Sciatic nerve (tissue), 2 donors: ENCODE results near the gene GAPVD1. TPM values are rescaled to one million over a fixed set of nuclear protein-coding genes. Genes with fewer than 3 reads are reported as not detected.
"Not testable (repeated sequence)": the region's sequence is repeated elsewhere in the genome, so short reads cannot be mapped to it uniquely, and the experiment has no call there.

Experiments
- ATAC-seq: fragments of 200-7000 bp; cut with Tn5 transposase; one replicate; pipeline ENCODE4 v1.9.1; 2020; ENCODE audit warnings: mild to moderate bottlenecking, moderate library complexity
- DNase-seq: peaks from one replicate; pipeline ENCODE4 v3.0.0-alpha.2; 2020; ENCODE audit warnings: low spot score
- intact Hi-C: fragments of 100-400 bp; cut with DNase I; formaldehyde crosslinking; loops from one replicate; pipeline ENCODE4 v1.14.2; 2022
- total RNA-seq: library from RNA; stranded (reverse); fragmentation: NEBNext Ultra II Directional; extraction: Animal tissue kit (Norgen Biotek cat#: 25700); gene quantifications from one replicate; pipeline ENCODE4 v1.2.1, GENCODE V29; 2021
- donor health status: DM: no; HTN: no; CAD: no.
- donor health status: DM: no; HTN: no; CAD: no.

GAPVD1 gene
- total RNA-seq, 1 donor from 2014 or later, result 73.3 TPM

DNA sequence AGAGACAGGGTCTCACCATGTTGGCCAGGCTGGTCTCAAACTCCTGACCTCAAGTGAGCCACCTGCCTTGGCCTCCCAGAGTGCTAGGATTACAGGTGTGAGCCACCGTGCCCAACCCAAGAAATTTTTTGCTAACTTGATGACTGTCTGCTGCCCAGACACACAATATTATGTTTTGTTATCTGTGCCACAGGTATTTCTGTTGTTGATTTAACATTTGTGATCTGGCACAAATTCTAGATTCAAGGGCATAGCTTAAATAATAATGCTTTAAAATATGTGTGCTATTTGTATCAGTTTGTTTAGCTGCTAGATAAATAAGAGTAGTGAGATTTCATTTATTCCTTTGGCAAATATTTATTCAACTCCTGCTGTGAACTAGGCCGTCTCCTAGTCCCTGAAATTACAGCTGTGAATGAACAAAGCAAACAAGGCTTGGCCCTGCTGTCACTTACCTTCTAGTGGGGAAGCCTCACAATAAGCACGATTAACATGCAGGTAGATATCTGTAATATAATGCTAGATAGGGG, 35.3 kb downstream of the GAPVD1 start:
- intact Hi-C loops, result no loop called here
- no peak for ATAC-seq
- DNase-seq, result no peak

DNA sequence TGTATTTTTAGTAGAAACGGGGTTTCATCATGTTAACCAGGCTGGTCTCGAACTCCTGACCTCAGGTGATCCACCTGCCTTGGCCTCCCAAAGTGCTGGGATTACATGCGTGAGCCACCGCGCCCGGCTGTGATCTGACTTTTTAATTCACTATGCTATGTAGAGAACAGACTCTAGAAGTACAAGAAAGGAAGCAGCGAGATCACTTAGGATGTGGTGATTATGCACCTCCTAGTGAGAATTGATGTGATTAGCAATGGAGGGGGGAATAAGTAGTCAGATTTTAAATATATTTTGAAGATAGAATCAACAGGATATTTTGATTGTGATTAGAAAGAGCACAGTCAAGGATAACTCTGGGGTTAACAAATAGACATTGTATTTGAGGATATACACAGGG, 36.3 kb downstream of the GAPVD1 start:
- ATAC-seq (no peak), DNase-seq (no peak)
- intact Hi-C loops, result no loop called here

- ATAC-seq, result no peak
- DNase-seq, result no peak
- intact Hi-C loops, result no loop called here
Observed at GRCh38 chr9:125302241-125302640, 40.6 kb downstream of the GAPVD1 start.

DNA sequence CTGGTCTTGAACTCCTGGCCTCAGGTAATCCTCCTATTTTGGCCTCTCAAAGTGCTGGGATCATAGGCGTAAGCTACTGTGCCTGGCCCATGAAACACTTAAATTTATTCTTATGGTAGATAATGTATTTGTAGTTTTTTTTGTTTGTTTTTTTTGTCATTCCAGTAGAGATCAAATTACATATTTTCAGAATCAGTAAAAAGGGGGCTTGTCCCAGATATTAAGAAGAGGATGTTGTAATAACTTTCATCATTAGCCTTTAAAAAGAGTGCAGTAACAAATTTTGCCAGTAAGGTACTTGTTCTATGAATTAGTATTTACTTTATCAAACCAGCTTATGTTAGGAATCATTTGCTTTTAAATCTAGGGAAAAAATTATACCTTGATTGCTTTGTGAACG, 42.6 kb downstream of the GAPVD1 start:
- ATAC-seq (no peak), DNase-seq (no peak)
- intact Hi-C loops, result no loop called here

- no peak for DNase-seq
- intact Hi-C loops, result no loop called here
- no peak for ATAC-seq
Observed at GRCh38 chr9:125312411-125312810, 50.8 kb downstream of the GAPVD1 start.

DNA sequence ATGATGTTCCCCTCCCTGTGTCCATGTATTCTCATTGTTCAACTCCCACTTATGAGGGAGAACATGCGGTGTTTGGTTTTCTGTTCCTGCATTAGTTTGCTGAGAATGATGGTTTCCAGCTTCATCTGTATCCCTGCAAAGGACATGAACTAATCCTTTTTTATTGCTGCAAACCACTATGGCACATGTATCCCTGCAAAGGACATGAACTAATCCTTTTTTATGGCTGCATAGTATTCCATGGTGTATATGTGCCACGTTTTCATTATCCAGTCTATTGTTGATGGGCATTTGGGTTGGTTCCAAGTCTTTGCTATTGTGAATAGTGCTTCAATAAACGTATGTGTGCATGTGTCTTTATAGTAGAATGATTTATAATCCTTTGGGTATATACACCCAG, 54.7 kb downstream of the GAPVD1 start:
- DNase-seq, intact Hi-C loops, ATAC-seq: not testable (repeated sequence)

DNA sequence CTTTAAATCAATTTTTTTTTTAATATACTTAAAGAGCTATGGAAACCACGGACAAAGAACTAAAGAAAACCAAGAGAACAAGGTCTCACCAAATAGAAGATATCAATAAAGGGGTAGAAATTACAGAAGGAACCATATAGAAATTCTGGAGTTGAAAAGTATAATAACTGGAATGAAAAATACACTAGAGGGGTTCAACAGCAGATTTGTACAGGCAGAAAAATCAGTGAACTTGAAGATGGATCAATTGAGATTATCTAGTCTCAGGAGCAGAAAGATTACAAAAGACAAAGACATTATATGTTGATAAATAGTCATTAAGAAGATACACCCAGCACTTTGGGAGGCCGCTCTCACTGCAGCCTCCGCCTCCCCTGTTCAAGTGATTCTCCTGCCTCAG, 56.1 kb downstream of the GAPVD1 start:
- intact Hi-C loops, result no loop called here
- ATAC-seq (no peak), DNase-seq (no peak)

GRCh38 chr9:125321496-125321895, 59.9 kb downstream of the GAPVD1 start:
- no peak for ATAC-seq
- intact Hi-C loops, result no loop called here
- no peak for DNase-seq

- no peak for DNase-seq
- intact Hi-C loops, result no loop called here
- ATAC-seq, result no peak
Observed at GRCh38 chr9:125323615-125324014, 62.0 kb downstream of the GAPVD1 start.

- no peak for ATAC-seq
- intact Hi-C loops, result no loop called here
- DNase-seq, result no peak
Observed at GRCh38 chr9:125325826-125326225, 64.2 kb downstream of the GAPVD1 start.

DNA sequence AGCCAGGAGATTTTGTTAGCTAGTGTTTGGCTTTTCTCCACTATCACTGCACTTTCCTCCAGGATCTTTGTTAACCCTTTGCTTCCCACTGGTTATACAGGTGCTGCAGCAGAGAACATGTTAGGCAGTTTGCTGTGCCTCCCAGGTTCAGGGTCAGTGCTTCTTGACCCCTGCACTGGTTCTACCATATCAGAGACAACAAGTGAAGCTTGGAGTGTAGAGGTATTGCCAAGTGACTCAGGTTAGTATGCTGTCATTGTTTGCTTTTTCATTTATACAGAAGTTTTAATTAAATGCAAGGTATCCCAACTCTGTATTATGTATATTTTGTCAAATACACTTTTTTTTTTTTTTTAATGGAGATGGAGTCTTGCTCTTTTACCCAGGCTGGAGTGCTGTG, 68.4 kb downstream of the GAPVD1 start:
- ATAC-seq (no peak), DNase-seq (no peak)
- intact Hi-C loops, result no loop called here

DNA sequence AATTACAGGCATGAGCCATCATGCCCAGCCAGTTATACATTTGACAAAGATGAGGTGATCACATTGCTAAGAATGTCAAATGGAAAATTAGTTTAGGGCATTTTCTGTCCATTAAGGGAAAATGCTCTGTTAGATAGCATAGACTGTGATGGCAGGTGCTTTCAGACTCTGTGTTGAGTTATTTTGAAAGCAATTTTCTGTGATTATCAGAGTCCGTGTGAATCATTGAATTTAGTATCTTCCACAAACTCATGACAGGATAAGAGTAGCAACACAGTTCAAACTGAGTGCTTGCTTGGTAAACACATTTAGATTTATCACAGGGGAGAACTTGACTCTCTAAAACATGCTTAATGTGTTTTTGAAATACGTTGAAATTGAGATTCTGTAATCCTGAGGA, 69.0 kb downstream of the GAPVD1 start:
- DNase-seq, result no peak
- intact Hi-C loops, result no loop called here
- ATAC-seq, result no peak

DNA sequence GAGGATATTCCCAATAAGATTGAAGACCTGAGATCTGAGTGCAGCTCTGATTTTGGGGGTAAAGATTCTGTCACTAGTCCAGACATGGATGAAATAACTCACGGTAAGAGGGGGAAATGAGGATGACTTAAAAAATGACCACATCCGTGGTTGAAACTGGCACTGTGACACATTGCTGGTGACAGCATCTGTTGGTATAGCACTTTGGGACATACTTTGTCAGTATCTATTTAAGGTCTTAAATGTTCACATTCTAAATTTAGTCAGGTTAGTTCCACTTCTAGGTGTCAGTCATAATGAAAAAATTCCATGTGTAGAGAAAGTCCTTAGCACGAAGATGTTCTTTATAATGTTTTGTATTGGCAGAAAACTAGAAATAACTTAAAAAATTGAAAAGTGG, 70.9 kb downstream of the GAPVD1 start:
- intact Hi-C loops, result no loop called here

DNA sequence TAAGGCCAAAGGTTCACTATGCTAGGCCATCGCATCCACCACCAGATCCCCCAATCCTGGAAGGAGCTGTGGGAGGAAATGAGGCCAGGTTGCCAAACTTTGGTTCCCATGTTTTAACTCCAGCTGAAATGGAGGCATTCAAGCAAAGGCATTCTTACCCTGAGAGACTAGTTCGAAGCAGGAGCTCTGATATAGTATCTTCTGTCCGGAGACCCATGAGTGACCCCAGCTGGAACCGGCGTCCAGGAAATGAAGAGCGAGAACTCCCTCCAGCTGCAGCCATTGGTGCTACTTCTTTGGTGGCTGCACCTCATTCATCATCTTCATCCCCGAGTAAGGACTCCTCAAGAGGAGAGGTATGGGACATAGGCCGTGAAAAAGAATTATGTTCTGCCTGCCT, 75.6 kb downstream of the GAPVD1 start:
- intact Hi-C loops, result no loop called here
- no peak for ATAC-seq
- DNase-seq, result no peak

More for the DNA sequence above, 70.9 kb downstream of the GAPVD1 start:
- DNase-seq, result no peak
- no peak for ATAC-seq

DNA sequence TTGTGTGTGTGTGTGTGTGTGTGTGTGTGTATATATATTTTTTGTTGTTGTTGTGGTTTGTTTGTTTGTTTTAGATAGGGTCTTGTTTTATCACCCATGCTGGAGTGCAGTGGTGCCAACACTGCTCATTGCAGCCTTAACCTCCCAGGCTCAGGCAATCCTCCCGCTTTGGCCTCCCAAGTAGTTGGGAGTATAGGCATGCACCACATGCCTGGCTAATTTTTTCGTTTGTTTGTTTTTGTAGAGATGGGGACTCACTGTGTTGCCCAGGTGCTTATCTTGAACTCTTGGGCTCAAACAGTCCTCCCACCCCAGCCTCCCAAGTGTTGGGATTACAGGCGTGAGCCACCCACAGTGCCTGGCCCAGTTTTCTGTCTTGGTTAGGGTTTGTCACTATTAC, 77.3 kb downstream of the GAPVD1 start:
- intact Hi-C loops, result no loop called here
- ATAC-seq (no peak), DNase-seq (no peak)

- no peak for DNase-seq
- intact Hi-C loops, result no loop called here
- ATAC-seq, result no peak
Observed at GRCh38 chr9:125341566-125341965, 79.9 kb downstream of the GAPVD1 start.

DNA sequence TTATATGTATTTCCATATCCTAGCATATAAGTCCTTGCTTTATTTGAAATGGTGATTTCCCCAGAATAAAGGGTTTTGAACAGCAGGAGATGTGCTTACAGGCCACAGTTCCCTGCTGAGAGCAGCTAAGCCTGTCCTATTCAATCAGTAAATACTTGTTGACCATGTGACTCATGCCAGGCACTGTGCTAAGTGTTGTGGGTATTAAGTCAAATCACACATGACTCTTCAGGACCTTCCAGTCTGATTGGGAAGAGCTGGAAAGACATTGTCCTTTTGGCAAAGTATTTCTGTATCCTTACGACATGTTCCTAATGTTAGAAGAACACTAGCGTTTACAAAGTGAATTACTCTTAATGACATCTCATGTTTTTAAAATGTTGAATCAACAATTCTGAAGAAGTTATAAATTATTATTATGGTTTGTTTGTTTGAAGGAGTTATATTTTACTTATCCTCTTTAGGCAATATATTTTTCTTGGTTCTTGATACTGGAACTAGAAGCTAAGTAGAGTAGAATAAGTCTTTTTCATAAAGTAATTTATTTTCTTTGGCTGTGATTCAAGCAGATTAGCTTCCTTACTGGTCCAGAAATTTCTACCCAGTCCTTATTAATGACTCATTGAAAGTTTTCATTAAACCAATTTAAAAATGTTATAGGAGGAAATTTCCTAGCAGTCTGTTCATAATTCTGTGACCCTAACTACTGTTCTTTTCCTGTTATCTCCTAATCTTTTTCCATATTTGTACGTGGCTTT, 82.1 kb downstream of the GAPVD1 start:
- intact Hi-C loops, result no loop called here
- no peak for DNase-seq
- ATAC-seq, result peak; percentile 70

DNA sequence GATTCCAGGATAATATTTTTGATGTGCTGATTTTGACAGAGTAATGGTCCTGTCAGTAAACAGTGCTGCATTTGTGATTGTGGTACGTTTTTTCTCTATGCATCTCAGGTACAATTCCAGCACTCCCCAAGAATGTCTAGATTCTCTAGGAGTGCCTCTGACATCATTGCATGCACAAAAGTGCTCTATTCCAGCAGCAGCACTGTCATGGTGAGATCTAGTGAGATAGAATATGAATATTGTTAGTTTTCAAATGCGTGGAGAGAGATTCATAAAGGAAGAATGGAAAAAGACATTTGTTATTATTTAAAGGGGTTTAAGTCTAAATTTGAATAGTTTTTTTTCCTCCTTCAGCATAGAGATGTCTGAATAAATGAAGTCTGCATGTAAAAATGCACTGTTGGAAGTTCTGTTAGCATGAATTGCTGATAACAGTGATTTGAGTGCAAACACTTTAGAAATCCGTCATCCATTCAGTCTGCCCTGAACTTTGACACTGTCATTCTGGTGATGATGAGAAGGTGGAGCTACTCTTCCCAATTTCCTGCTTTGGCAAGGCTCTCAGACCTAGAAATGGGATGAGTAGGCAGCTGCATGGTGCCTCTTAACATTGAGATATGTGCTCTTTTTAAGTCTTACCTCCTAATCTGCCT, 84.6 kb downstream of the GAPVD1 start:
- no peak for ATAC-seq
- DNase-seq, result no peak

GRCh38 chr9:125355601-125356000, 94.0 kb downstream of the GAPVD1 start:
- ATAC-seq (no peak), DNase-seq (no peak)
- intact Hi-C loops, result no loop called here

More for the DNA sequence above, 84.6 kb downstream of the GAPVD1 start:
- intact Hi-C loops, result no loop called here

- no peak for ATAC-seq
- intact Hi-C loops, result no loop called here
- DNase-seq, result no peak
Observed at GRCh38 chr9:125356032-125356431, 94.4 kb downstream of the GAPVD1 start.

- no peak for ATAC-seq
- no peak for DNase-seq
- intact Hi-C loops, result no loop called here
Observed at GRCh38 chr9:125359011-125359410, 97.4 kb downstream of the GAPVD1 start.
